ENCODE data around the gene SETD1A. TPM values are rescaled to one million over a fixed set of nuclear protein-coding genes. Genes with fewer than 3 reads are reported as not detected.

The SETD1A gene
- polyA plus RNA-seq, 2 of the 4 experiments (the other 2 are of a cell fraction): 2.0 to 21.2 TPM

DNA sequence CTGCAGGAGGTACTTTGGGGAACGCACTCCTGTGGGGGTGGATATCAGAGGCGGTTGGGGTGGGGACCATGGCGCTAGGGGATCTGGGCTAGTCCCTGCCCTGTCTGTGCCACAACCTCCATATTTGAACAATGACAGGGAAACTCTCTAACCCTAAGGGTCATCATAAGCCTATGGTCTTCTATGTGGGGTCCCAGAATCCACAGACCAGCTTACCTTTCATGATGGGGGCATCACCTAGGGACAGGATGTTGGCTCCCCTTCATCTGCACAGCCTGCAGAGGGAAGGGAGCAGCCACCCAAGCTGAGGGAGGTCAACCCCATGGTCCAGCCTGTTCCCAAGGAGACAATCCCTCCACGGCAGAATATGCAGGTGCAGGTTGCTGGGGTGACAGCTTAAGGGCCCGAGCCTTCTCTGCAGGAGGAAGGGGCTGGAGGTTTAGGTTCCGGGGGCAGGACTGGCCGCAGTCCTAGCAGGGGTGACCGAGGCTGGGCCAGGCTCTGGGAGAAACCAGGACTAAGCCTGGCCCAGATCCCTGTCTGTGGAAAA lies 7.0 kb upstream of the SETD1A start:
- CTCF ChIA-PET: interaction anchor here (1.6 to 8.2 kb wide), 4 partner anchors 9 to 492 kb away, joined by 4 to 78 read pairs (median 6); partner anchors contain the start of gene ZNF843
- peak overlapping the region; percentile 73; the same call in 2 of the 3 replicates for H3K4me3 ChIP-seq
- POLR2A ChIA-PET: interaction anchor here (1.0 kb wide), 1 partner anchor 124 kb away, joined by 3 read pairs; the partner anchor contains the start of genes ZNF646 and ZNF668
- peak overlapping the region; percentile 90 to 99; a peak in 5 of 6 replicates for H3K27ac ChIP-seq
- H3K4me2 ChIP-seq: peak overlapping the region; percentile 88
- no peak for TF ChIP-seq HOXB13 (CRISPR knock-in tag; IDR thresholded peaks at IDR 0.05; ENCODE audit: low read depth)
- no peak for TF ChIP-seq FOXS1 (CRISPR knock-in tag; IDR thresholded peaks at IDR 0.05)
- no peak for TF ChIP-seq PHF8 (IDR thresholded peaks at IDR 0.05; ENCODE audit: borderline replicate concordance, low read depth)
- TF ChIP-seq, protein P1, sequence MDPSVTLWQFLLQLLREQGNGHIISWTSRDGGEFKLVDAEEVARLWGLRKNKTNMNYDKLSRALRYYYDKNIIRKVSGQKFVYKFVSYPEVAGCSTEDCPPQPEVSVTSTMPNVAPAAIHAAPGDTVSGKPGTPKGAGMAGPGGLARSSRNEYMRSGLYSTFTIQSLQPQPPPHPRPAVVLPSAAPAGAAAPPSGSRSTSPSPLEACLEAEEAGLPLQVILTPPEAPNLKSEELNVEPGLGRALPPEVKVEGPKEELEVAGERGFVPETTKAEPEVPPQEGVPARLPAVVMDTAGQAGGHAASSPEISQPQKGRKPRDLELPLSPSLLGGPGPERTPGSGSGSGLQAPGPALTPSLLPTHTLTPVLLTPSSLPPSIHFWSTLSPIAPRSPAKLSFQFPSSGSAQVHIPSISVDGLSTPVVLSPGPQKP (IDR thresholded peaks at IDR 0.05; ENCODE audit: low read depth, low read length): no peak
- TF ChIP-seq POLR2AphosphoS2 (conservative IDR thresholded peaks at IDR 0.05; ENCODE audit: low read length): no peak
- TF ChIP-seq CEBPB (IDR thresholded peaks at IDR 0.05): no peak
- no peak for TF ChIP-seq E2F6 (IDR thresholded peaks at IDR 0.05; ENCODE audit: borderline replicate concordance, low read depth)
- no peak for TF ChIP-seq SMC3 (IDR thresholded peaks at IDR 0.05)
- TF ChIP-seq ZFP36 (IDR thresholded peaks at IDR 0.05; ENCODE audit: borderline replicate concordance, partially characterized antibody): no peak
- TF ChIP-seq BHLHE40 (IDR thresholded peaks at IDR 0.05; ENCODE audit: low read depth, low read length): no peak
- DNase-seq (ENCODE audit: low read depth in 1 of 2, low spot score in 1 of 2) (no peak), FAIRE-seq (no peak), ATAC-seq (no peak)
- H3K9me3 ChIP-seq: no peaks in the 10 kb centered on the region
- peaks cover 26% of the 10 kb centered on the region for H3K4me1 ChIP-seq
- 89% methylated on average over 5 of the region's 8 CpGs for WGBS (ENCODE audit: missing lambda C conversion rate)

DNA sequence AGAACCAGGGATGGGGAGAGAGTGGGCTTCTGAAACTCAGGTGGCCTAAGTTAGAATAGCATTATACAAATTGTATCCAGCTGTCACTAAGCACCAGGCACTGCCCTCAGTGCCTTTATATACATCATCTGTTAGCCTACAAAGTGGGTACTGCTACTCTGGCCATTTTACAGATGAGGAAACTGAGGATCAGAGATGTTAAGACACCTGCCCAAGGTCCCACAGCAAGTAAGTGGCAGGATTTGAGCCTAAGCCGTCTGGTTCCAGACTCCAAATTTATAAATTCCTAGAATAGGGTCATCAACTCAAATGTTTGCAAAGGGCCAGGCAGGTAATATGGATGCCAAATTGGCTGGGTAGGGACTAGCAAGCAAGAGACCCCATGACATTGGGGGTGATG lies 6.4 kb upstream of the SETD1A start:
- Histone ChIP-seq H3K4me1 (peaks cover 26% of the 10 kb centered on the region), H3K4me2 (no peak overlapping the region), H3K27ac (no peak overlapping the region; a peak in 1 of 6 replicates), H3K4me3 (no peak overlapping the region), H3K9me3 (no peaks in the 10 kb centered on the region)
- ChIA-PET POLR2A (no interaction called here), CTCF (interaction anchor here (1.6 to 8.2 kb wide), 4 partner anchors 9 to 491 kb away, joined by 4 to 78 read pairs (median 6); partner anchors contain the start of gene ZNF843)
- no peak for FAIRE-seq
- DNase-seq (ENCODE audit: low read depth in 1 of 2, low spot score in 1 of 2): no peak
- ATAC-seq: no peak
- WGBS (ENCODE audit: missing lambda C conversion rate): 91% methylated on average over 1 of the region's 1 CpG
- no peak for TF ChIP-seq FOXS1 (CRISPR knock-in tag; IDR thresholded peaks at IDR 0.05)
- TF ChIP-seq ZFP36 (IDR thresholded peaks at IDR 0.05; ENCODE audit: borderline replicate concordance, partially characterized antibody): peak; percentile 24
- no peak for TF ChIP-seq ESRRA (IDR thresholded peaks at IDR 0.05; ENCODE audit: borderline replicate concordance, low read length)
- TF ChIP-seq CHD4 (IDR thresholded peaks at IDR 0.05; ENCODE audit: borderline replicate concordance): peak; percentile 79; the same call in 1 of the 2 replicates
- TF ChIP-seq ZC3H11A (IDR thresholded peaks at IDR 0.05): no peak
- TF ChIP-seq, protein P1 (IDR thresholded peaks at IDR 0.05; ENCODE audit: low read depth, low read length): no peak
- TF ChIP-seq TFCP2L1 (CRISPR knock-in tag; IDR thresholded peaks at IDR 0.05): no peak
- TF ChIP-seq EP300 (IDR thresholded peaks at IDR 0.05): no peak
- no peak for TF ChIP-seq POLR2AphosphoS2 (conservative IDR thresholded peaks at IDR 0.05; ENCODE audit: low read length)
- TF ChIP-seq HOXB5 (CRISPR knock-in tag; IDR thresholded peaks at IDR 0.05): no peak
- no peak for TF ChIP-seq HOXA7 (CRISPR knock-in tag; IDR thresholded peaks at IDR 0.05)
- TF ChIP-seq CBX8 (IDR thresholded peaks at IDR 0.05): no peak
- TF ChIP-seq NPAS2 (CRISPR knock-in tag; IDR thresholded peaks at IDR 0.05; ENCODE audit: borderline replicate concordance): no peak
- no peak for TF ChIP-seq E2F6 (IDR thresholded peaks at IDR 0.05; ENCODE audit: borderline replicate concordance, low read depth)
- TF ChIP-seq TP53 (CRISPR knock-in tag; IDR thresholded peaks at IDR 0.05): no peak
- TF ChIP-seq MAZ (IDR thresholded peaks at IDR 0.05; ENCODE audit: borderline replicate concordance, low read depth, low read length): no peak
- TF ChIP-seq CBX2 (IDR thresholded peaks at IDR 0.05; ENCODE audit: borderline replicate concordance, low read depth): no peak
- no peak for TF ChIP-seq MAFK (IDR thresholded peaks at IDR 0.05; ENCODE audit: partially characterized antibody)
- no peak for TF ChIP-seq HOXB13 (CRISPR knock-in tag; IDR thresholded peaks at IDR 0.05; ENCODE audit: low read depth)
- peak; percentile 69; the same call in 1 of the 2 replicates for TF ChIP-seq HDAC2 (IDR thresholded peaks at IDR 0.05)
- no peak for TF ChIP-seq MYC (IDR thresholded peaks at IDR 0.05; ENCODE audit: borderline replicate concordance, low read length)
- TF ChIP-seq MAX (IDR thresholded peaks at IDR 0.05): no peak
- TF ChIP-seq, protein P2, sequence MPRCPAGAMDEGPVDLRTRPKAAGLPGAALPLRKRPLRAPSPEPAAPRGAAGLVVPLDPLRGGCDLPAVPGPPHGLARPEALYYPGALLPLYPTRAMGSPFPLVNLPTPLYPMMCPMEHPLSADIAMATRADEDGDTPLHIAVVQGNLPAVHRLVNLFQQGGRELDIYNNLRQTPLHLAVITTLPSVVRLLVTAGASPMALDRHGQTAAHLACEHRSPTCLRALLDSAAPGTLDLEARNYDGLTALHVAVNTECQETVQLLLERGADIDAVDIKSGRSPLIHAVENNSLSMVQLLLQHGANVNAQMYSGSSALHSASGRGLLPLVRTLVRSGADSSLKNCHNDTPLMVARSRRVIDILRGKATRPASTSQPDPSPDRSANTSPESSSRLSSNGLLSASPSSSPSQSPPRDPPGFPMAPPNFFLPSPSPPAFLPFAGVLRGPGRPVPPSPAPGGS (IDR thresholded peaks at IDR 0.05): no peak
- TF ChIP-seq EHMT2 (IDR thresholded peaks at IDR 0.05; ENCODE audit: low read depth): no peak
- TF ChIP-seq KDM1A (IDR thresholded peaks at IDR 0.05; ENCODE audit: low read depth): peak; percentile 88

Data from A549 (cell line).